HepG2 (cell line): Measurements from ENCODE around the gene PARP6. TPM values are rescaled to one million over a fixed set of nuclear protein-coding genes. Genes with fewer than 3 reads are reported as not detected.
A peak's percentile ranks its signal among the peaks of the same experiment; 100 is the strongest.

Experiments
- AKAP8 ChIP-seq: sonication (generic); formaldehyde crosslinking; IDR thresholded peaks from 2 replicates; pipeline ENCODE4 v1.5.1; 2020; ENCODE audit warnings: mild to moderate bottlenecking, missing genetic modification reagents
- BHLHE40 ChIP-seq: IDR thresholded peaks from 2 replicates; pipeline ENCODE4 v1.6.1; 2011; ENCODE audit warnings: low read length, improper control_type of control experiment
- NR2F6 ChIP-seq, 2 experiments: IDR thresholded peaks; 2 replicates each; pipeline ENCODE4 v1.6.1; 2016; ENCODE audit warnings: antibody characterized with exemption in 1 of 2, mild to moderate bottlenecking in 1 of 2
- PHF8 ChIP-seq: sonication (generic); formaldehyde crosslinking; IDR thresholded peaks from 2 replicates; pipeline ENCODE4 v1.5.0; 2020; ENCODE audit warnings: missing genetic modification reagents
- RBFOX2 ChIP-seq: fragments of 200-400 bp; formaldehyde crosslinking; IDR thresholded peaks from 2 replicates; pipeline ENCODE4 v1.6.1; 2017; ENCODE audit warnings: low read depth, mild to moderate bottlenecking, low read length
- REPIN1 ChIP-seq: sonication (generic); formaldehyde crosslinking; IDR thresholded peaks from 2 replicates; pipeline ENCODE4 v1.8.0; 2022; ENCODE audit warnings: missing genetic modification reagents, low read depth, mild to moderate bottlenecking, borderline replicate concordance
- RFXANK ChIP-seq: IDR thresholded peaks from 2 replicates; pipeline ENCODE4 v1.6.1; 2016
- SNAPC2 ChIP-seq: sonication (generic); formaldehyde crosslinking; IDR thresholded peaks from 2 replicates; pipeline ENCODE4 v1.8.1; 2022; ENCODE audit warnings: mild to moderate bottlenecking, missing genetic modification reagents
- ZFYVE20 ChIP-seq: sonication (generic); formaldehyde crosslinking; IDR thresholded peaks from 2 replicates; pipeline ENCODE4 v1.8.0; 2023; ENCODE audit warnings: low read depth, mild to moderate bottlenecking, moderate library complexity, missing genetic modification reagents, borderline replicate concordance
- ZNF205 ChIP-seq: IDR thresholded peaks from 2 replicates; pipeline ENCODE4 v1.6.1; 2018; ENCODE audit warnings: missing biosample characterization, missing genetic modification reagents
- ZNF841 ChIP-seq: sonication (generic); formaldehyde crosslinking; IDR thresholded peaks from 2 replicates; pipeline ENCODE4 v1.8.1; 2023; ENCODE audit warnings: missing genetic modification reagents, borderline replicate concordance
- polyA plus RNA-seq, 8 experiments: library from polyadenylated mRNA; depleted of rRNA in 3 of 8; stranded (reverse) in 7 of 8; unstranded in 1 of 8; fragments of >200 nt; fragmentation: Illumina TruSeq in 4 of 8; extraction: Trizol in 4 of 8; gene quantifications; 2 replicates each; pipeline versions ENCODE4 v1.2.1 to v1.2.3, GENCODE V29; 2011 to 2016; ENCODE audit warnings: low read depth in 4 of 8, missing spikeins in 1 of 8, mixed read lengths in 1 of 8; ENCODE audit not compliant: insufficient read depth in 1 of 8
- total RNA-seq, 5 experiments: library from RNA; depleted of rRNA; stranded (reverse); fragments of >200 nt; fragmentation: Illumina TruSeq; extraction: Trizol; gene quantifications; 2 replicates each; pipeline ENCODE4 v1.2.3, GENCODE V29; 2016; ENCODE audit warnings: low read depth in 1 of 5
- TF ChIP-seq, protein P1 (sequence below): sonication (generic); formaldehyde crosslinking; conservative IDR thresholded peaks from 2 replicates; pipeline ENCODE4 v1.5.0; 2020; ENCODE audit warnings: missing genetic modification reagents
- TF ChIP-seq, protein P2 (sequence below): sonication (generic); formaldehyde crosslinking; IDR thresholded peaks from 2 replicates; pipeline ENCODE4 v1.8.1; 2023; ENCODE audit warnings: mild to moderate bottlenecking, moderate library complexity, missing genetic modification reagents
- TF ChIP-seq, protein P3 (sequence below): sonication (generic); formaldehyde crosslinking; IDR thresholded peaks from 2 replicates; pipeline ENCODE4 v1.4.0; 2020; ENCODE audit warnings: missing genetic modification reagents
- TF ChIP-seq, protein P4 (sequence below): sonication (generic); formaldehyde crosslinking; IDR thresholded peaks from 2 replicates; pipeline ENCODE4 v1.4.0; 2020; ENCODE audit warnings: missing genetic modification reagents
- TF ChIP-seq, protein P5 (sequence below): sonication (generic); formaldehyde crosslinking; conservative IDR thresholded peaks from 2 replicates; pipeline ENCODE4 v1.4.0; 2020; ENCODE audit warnings: missing genetic modification reagents
- TF ChIP-seq, protein P6 (sequence below): sonication (generic); formaldehyde crosslinking; IDR thresholded peaks from 2 replicates; pipeline ENCODE4 v1.8.0; 2022; ENCODE audit warnings: mild to moderate bottlenecking, missing genetic modification reagents, moderate library complexity

PARP6 gene
- total and polyA plus RNA-seq, 2 of the 13 experiments (the other 11 are each of a cell fraction or from before 2014, with no cell fraction given), result 0.22 to 0.87 TPM

DNA sequence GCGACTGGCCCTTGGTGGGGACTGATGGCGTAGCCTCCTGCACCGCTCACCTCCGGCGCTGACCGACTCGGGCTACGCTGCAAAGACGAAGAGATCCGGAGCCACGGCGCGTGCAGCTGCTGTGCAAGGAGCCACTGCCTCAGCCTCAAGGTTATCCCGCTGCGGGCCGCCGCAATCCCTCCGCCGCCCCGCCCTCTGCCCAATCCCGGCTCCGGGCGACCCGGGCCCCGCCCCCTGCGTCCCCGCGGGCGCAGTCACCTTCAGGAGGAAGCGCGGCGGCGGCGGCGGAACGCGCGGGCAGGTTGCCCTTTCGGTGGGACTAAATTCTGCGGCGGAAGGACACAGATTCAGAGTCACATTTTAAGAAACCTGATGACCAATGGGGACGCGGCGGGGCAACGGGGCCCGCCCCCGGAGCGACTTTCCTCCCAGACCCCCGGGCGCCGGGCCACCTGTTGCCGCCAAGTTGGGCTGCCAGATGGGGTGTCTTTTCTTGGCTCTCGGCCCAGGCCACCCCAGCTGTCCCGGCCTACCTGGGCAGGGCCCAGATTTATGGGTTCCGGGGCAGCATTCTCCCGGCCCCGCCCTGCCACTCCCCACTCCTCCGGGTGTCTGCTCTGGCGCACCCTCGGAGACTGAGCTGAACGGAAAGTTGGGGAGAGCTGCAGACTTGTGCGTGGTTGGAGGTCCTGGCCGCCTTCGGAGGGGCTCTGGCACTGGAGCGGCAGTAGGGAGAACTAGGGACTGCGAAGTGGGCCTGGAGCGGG lies 41.1 kb downstream of the PARP6 start, which contains the start of gene PKM (continued):
- TF ChIP-seq, protein P1, sequence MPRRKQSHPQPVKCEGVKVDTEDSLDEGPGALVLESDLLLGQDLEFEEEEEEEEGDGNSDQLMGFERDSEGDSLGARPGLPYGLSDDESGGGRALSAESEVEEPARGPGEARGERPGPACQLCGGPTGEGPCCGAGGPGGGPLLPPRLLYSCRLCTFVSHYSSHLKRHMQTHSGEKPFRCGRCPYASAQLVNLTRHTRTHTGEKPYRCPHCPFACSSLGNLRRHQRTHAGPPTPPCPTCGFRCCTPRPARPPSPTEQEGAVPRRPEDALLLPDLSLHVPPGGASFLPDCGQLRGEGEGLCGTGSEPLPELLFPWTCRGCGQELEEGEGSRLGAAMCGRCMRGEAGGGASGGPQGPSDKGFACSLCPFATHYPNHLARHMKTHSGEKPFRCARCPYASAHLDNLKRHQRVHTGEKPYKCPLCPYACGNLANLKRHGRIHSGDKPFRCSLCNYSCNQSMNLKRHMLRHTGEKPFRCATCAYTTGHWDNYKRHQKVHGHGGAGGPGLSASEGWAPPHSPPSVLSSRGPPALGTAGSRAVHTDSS, result no peak
- TF ChIP-seq ZFYVE20 (CRISPR knock-in tag) (no peak), RBFOX2 (peak; percentile 98), ZNF841 (CRISPR knock-in tag) (no peak), PHF8 (CRISPR knock-in tag) (peak; percentile 81), RFXANK (CRISPR knock-in tag) (0 out of 2 replicates have a peak, but pooled peaks have one; percentile 68), REPIN1 (CRISPR knock-in tag) (peak; percentile 82), SNAPC2 (CRISPR knock-in tag) (no peak), NR2F6 (IDR thresholded peaks at IDR 0.05) (no peak; the same call in 1 of the 2 replicates), NR2F6 (CRISPR knock-in tag; IDR thresholded peaks at IDR 0.05) (peak; percentile 20; the same call in 1 of the 2 replicates), AKAP8 (CRISPR knock-in tag) (peak; percentile 72; the same call in 1 of the 2 replicates), BHLHE40 (no peak; the same call in 1 of the 2 replicates), ZNF205 (CRISPR knock-in tag) (no peak)
- TF ChIP-seq, protein P2, sequence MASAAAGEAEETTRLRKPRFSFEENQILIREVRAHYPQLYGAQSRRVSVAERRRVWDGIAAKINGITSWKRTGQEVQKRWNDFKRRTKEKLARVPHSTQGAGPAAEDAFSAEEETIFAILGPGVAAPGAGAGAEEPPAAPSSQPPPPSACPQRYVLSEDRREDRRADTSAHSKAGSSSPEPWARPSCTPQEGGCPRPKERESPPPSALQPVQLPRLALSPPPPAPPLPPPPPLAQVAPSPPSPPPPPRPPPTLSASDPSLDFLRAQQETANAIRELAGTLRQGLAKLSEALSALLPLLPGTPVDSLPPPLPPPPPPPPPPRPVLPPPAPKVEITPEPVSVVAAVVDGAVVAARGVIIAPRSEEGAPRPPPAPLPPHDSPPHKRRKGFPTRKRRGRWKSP (CRISPR knock-in tag), result peak; percentile 85
- TF ChIP-seq, protein P3, sequence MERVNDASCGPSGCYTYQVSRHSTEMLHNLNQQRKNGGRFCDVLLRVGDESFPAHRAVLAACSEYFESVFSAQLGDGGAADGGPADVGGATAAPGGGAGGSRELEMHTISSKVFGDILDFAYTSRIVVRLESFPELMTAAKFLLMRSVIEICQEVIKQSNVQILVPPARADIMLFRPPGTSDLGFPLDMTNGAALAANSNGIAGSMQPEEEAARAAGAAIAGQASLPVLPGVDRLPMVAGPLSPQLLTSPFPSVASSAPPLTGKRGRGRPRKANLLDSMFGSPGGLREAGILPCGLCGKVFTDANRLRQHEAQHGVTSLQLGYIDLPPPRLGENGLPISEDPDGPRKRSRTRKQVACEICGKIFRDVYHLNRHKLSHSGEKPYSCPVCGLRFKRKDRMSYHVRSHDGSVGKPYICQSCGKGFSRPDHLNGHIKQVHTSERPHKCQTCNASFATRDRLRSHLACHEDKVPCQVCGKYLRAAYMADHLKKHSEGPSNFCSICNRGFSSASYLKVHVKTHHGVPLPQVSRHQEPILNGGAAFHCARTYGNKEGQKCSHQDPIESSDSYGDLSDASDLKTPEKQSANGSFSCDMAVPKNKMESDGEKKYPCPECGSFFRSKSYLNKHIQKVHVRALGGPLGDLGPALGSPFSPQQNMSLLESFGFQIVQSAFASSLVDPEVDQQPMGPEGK (CRISPR knock-in tag), result peak; percentile 81
- TF ChIP-seq, protein P4, sequence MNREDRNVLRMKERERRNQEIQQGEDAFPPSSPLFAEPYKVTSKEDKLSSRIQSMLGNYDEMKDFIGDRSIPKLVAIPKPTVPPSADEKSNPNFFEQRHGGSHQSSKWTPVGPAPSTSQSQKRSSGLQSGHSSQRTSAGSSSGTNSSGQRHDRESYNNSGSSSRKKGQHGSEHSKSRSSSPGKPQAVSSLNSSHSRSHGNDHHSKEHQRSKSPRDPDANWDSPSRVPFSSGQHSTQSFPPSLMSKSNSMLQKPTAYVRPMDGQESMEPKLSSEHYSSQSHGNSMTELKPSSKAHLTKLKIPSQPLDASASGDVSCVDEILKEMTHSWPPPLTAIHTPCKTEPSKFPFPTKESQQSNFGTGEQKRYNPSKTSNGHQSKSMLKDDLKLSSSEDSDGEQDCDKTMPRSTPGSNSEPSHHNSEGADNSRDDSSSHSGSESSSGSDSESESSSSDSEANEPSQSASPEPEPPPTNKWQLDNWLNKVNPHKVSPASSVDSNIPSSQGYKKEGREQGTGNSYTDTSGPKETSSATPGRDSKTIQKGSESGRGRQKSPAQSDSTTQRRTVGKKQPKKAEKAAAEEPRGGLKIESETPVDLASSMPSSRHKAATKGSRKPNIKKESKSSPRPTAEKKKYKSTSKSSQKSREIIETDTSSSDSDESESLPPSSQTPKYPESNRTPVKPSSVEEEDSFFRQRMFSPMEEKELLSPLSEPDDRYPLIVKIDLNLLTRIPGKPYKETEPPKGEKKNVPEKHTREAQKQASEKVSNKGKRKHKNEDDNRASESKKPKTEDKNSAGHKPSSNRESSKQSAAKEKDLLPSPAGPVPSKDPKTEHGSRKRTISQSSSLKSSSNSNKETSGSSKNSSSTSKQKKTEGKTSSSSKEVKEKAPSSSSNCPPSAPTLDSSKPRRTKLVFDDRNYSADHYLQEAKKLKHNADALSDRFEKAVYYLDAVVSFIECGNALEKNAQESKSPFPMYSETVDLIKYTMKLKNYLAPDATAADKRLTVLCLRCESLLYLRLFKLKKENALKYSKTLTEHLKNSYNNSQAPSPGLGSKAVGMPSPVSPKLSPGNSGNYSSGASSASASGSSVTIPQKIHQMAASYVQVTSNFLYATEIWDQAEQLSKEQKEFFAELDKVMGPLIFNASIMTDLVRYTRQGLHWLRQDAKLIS (CRISPR knock-in tag), result peak; percentile 72; the same call in 1 of the 2 replicates
- TF ChIP-seq, protein P5, sequence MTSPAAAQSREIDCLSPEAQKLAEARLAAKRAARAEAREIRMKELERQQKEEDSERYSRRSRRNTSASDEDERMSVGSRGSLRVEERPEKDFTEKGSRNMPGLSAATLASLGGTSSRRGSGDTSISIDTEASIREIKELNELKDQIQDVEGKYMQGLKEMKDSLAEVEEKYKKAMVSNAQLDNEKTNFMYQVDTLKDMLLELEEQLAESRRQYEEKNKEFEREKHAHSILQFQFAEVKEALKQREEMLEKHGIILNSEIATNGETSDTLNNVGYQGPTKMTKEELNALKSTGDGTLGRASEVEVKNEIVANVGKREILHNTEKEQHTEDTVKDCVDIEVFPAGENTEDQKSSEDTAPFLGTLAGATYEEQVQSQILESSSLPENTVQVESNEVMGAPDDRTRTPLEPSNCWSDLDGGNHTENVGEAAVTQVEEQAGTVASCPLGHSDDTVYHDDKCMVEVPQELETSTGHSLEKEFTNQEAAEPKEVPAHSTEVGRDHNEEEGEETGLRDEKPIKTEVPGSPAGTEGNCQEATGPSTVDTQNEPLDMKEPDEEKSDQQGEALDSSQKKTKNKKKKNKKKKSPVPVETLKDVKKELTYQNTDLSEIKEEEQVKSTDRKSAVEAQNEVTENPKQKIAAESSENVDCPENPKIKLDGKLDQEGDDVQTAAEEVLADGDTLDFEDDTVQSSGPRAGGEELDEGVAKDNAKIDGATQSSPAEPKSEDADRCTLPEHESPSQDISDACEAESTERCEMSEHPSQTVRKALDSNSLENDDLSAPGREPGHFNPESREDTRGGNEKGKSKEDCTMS (CRISPR knock-in tag), result no peak
- TF ChIP-seq, protein P6, sequence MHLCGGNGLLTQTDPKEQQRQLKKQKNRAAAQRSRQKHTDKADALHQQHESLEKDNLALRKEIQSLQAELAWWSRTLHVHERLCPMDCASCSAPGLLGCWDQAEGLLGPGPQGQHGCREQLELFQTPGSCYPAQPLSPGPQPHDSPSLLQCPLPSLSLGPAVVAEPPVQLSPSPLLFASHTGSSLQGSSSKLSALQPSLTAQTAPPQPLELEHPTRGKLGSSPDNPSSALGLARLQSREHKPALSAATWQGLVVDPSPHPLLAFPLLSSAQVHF (CRISPR knock-in tag), result no peak; the same call in 1 of the 2 replicates
